HEK293 (cell line): ENCODE data around the gene MGST2.

Experiments
- CTCF ChIA-PET: fragments of 350-600 bp; formaldehyde crosslinking; extraction: SDS; loops from one replicate; lab custom pipeline; 2021; ENCODE audit warnings: antibody characterized with exemption; lab: Yijun Ruan, JAX
- POLR2A ChIA-PET: fragments of 300-600 bp; formaldehyde crosslinking; extraction: SDS; loops from one replicate; lab custom pipeline; 2020; ENCODE audit warnings: antibody characterized with exemption, inconsistent platforms; lab: Yijun Ruan, JAX
- H3K27ac ChIP-seq: fragments of 200-500 bp; sonication (Bioruptor generic); 2 replicates; pipeline ENCODE4 v1.5.1; 2014; ENCODE audit warnings: low read depth, low read length, control low read depth, inconsistent platforms; ENCODE audit errors: extremely low read depth
- H3K36me3 ChIP-seq, 2 experiments: fragments of 200-500 bp in 1 of 2; sonication (Bioruptor generic) in 1 of 2; 1 replicate in 1 of 2; 2 replicates in 1 of 2; pipeline ENCODE4 v1.5.1; 2014 to 2017; ENCODE audit warnings: inconsistent platforms in 2 of 2, low read length in 2 of 2; ENCODE audit not compliant: control insufficient read depth in 2 of 2, insufficient read depth in 1 of 2
- H3K4me1 ChIP-seq: fragments of 200-500 bp; sonication (Bioruptor generic); 2 replicates; pipeline ENCODE4 v1.5.1; 2014; ENCODE audit warnings: mild to moderate bottlenecking, low read length, inconsistent platforms; ENCODE audit not compliant: control insufficient read depth, insufficient read depth
- H3K4me3 ChIP-seq: 2 replicates; pipeline ENCODE4 v1.5.1; 2011; ENCODE audit warnings: low read depth, mild to moderate bottlenecking, control low read depth, low read length, moderate library complexity
- H3K9me3 ChIP-seq: fragments of 200-500 bp; sonication (Bioruptor generic); 2 replicates; pipeline ENCODE4 v1.5.1; 2014; ENCODE audit warnings: low read depth, low read length, inconsistent platforms; ENCODE audit not compliant: control insufficient read depth, insufficient read depth
- ATF2 ChIP-seq: fragments of 450-650 bp; formaldehyde crosslinking; IDR thresholded peaks from 2 replicates; pipeline ENCODE4 v1.5.1; 2016; ENCODE audit warnings: missing biosample characterization, missing genetic modification characterization, low read depth
- INSM2 ChIP-seq: fragments of 450-650 bp; formaldehyde crosslinking; IDR thresholded peaks from 2 replicates; pipeline ENCODE4 v1.5.1; 2016; ENCODE audit warnings: missing biosample characterization, missing genetic modification characterization
- KLF9 ChIP-seq: fragments of 450-650 bp; formaldehyde crosslinking; IDR thresholded peaks from 2 replicates; pipeline ENCODE4 v1.5.1; 2016; ENCODE audit warnings: missing biosample characterization, missing genetic modification characterization, low read depth
- PRDM1 ChIP-seq: fragments of 450-650 bp; formaldehyde crosslinking; IDR thresholded peaks from 2 replicates; pipeline ENCODE4; 2016; ENCODE audit warnings: missing biosample characterization, missing genetic modification characterization
- ZBTB1 ChIP-seq: fragments of 450-650 bp; formaldehyde crosslinking; IDR thresholded peaks from 2 replicates; pipeline ENCODE4 v1.5.1; 2016; ENCODE audit warnings: missing biosample characterization, missing genetic modification characterization
- ZBTB17 ChIP-seq: fragments of 450-650 bp; formaldehyde crosslinking; IDR thresholded peaks from 2 replicates; pipeline ENCODE4 v1.5.1; 2016; ENCODE audit warnings: missing biosample characterization, missing genetic modification characterization
- ZBTB48 ChIP-seq: fragments of 450-650 bp; formaldehyde crosslinking; IDR thresholded peaks from 2 replicates; pipeline ENCODE4 v1.5.1; 2016; ENCODE audit warnings: missing biosample characterization, missing genetic modification characterization
- ZNF121 ChIP-seq: fragments of 450-650 bp; formaldehyde crosslinking; IDR thresholded peaks from 2 replicates; pipeline ENCODE4 v1.5.1; 2016; ENCODE audit warnings: missing biosample characterization, missing genetic modification characterization
- ZNF148 ChIP-seq: fragments of 450-650 bp; formaldehyde crosslinking; IDR thresholded peaks from 2 replicates; pipeline ENCODE4 v1.5.0; 2017; ENCODE audit warnings: missing biosample characterization, missing genetic modification characterization, borderline replicate concordance
- ZNF223 ChIP-seq: fragments of 450-650 bp; formaldehyde crosslinking; IDR thresholded peaks from 2 replicates; pipeline ENCODE4 v1.5.1; 2016; ENCODE audit warnings: missing biosample characterization, missing genetic modification characterization
- ZNF26 ChIP-seq: fragments of 450-650 bp; formaldehyde crosslinking; IDR thresholded peaks from 2 replicates; pipeline ENCODE4 v1.5.1; 2016; ENCODE audit warnings: missing biosample characterization, missing genetic modification characterization
- ZNF354C ChIP-seq: fragments of 450-650 bp; formaldehyde crosslinking; IDR thresholded peaks from 2 replicates; pipeline ENCODE4 v1.5.1; 2016; ENCODE audit warnings: missing biosample characterization, missing genetic modification characterization, low read depth, borderline replicate concordance
- ZNF37A ChIP-seq: fragments of 450-650 bp; IDR thresholded peaks from 2 replicates; pipeline ENCODE4 v1.5.1; 2018; ENCODE audit warnings: missing biosample characterization, missing genetic modification characterization
- ZNF530 ChIP-seq: fragments of 450-650 bp; formaldehyde crosslinking; IDR thresholded peaks from 2 replicates; pipeline ENCODE4 v1.5.1; 2016; ENCODE audit warnings: low read depth, missing biosample characterization, missing genetic modification characterization
- ZNF555 ChIP-seq: fragments of 450-650 bp; formaldehyde crosslinking; conservative IDR thresholded peaks from 2 replicates; pipeline ENCODE4 v1.5.1; 2017; ENCODE audit warnings: missing biosample characterization, mild to moderate bottlenecking, missing genetic modification characterization, inconsistent platforms
- ZNF610 ChIP-seq: fragments of 450-650 bp; formaldehyde crosslinking; IDR thresholded peaks from 2 replicates; pipeline ENCODE4 v1.5.1; 2016; ENCODE audit warnings: missing biosample characterization, missing genetic modification characterization, borderline replicate concordance
- ZNF639 ChIP-seq: fragments of 450-650 bp; formaldehyde crosslinking; IDR thresholded peaks from 2 replicates; pipeline ENCODE4 v1.5.1; 2016; ENCODE audit warnings: missing biosample characterization, missing genetic modification characterization
- ZNF645 ChIP-seq: fragments of 450-650 bp; formaldehyde crosslinking; IDR thresholded peaks from 2 replicates; pipeline ENCODE4; 2016; ENCODE audit warnings: missing biosample characterization, missing genetic modification characterization
- ZNF664 ChIP-seq: fragments of 450-650 bp; formaldehyde crosslinking; IDR thresholded peaks from 2 replicates; pipeline ENCODE4 v1.5.1; 2016; ENCODE audit warnings: missing biosample characterization, missing genetic modification characterization
- ZNF704 ChIP-seq: fragments of 450-650 bp; formaldehyde crosslinking; IDR thresholded peaks from 2 replicates; pipeline ENCODE4 v1.5.1; 2016; ENCODE audit warnings: missing biosample characterization, missing genetic modification characterization
- ZNF791 ChIP-seq: fragments of 450-650 bp; formaldehyde crosslinking; IDR thresholded peaks from 2 replicates; pipeline ENCODE4 v1.5.1; 2016; ENCODE audit warnings: missing biosample characterization, missing genetic modification characterization
- ZXDB ChIP-seq: fragments of 450-650 bp; formaldehyde crosslinking; IDR thresholded peaks from 2 replicates; pipeline ENCODE4 v1.5.1; 2016; ENCODE audit warnings: missing biosample characterization, missing genetic modification characterization

The MGST2 gene

GRCh38 chr4:139736274-139736660, 70.6 kb downstream of the MGST2 start:
- no peak overlapping the region for H3K4me3 ChIP-seq
- H3K36me3 ChIP-seq: no peaks in the 10 kb centered on the region
- H3K27ac ChIP-seq: no peak overlapping the region
- no peaks in the 10 kb centered on the region for H3K9me3 ChIP-seq
- ChIA-PET CTCF (interaction anchor here (0.7 to 1.1 kb wide), 3 partner anchors 133 to 292 kb away, joined by 3 to 4 read pairs (median 3); no protein-coding TSS in a partner anchor), POLR2A (no interaction called here)
- TF ChIP-seq PRDM1 (tag by site-specific recombination): peak; percentile 60
- no peak for TF ChIP-seq ZNF121 (tag by site-specific recombination)
- no peak for TF ChIP-seq ZBTB48 (tag by site-specific recombination)
- peaks cover 5% of the 10 kb centered on the region; the same call in 1 of the 2 replicates for H3K4me1 ChIP-seq

- H3K9me3 ChIP-seq: no peaks in the 10 kb centered on the region
- CTCF ChIA-PET: interaction anchor here (0.7 to 1.1 kb wide), 3 partner anchors 133 to 292 kb away, joined by 3 to 4 read pairs (median 3); no protein-coding TSS in a partner anchor
- POLR2A ChIA-PET: no interaction called here
- peaks cover 5% of the 10 kb centered on the region; the same call in 1 of the 2 replicates for H3K4me1 ChIP-seq
- H3K36me3 ChIP-seq: no peaks in the 10 kb centered on the region
- no peak overlapping the region for H3K4me3 ChIP-seq
- H3K27ac ChIP-seq: no peak overlapping the region
- no peak for TF ChIP-seq ZNF555
- no peak for TF ChIP-seq ZBTB17 (tag by site-specific recombination)
- no peak for TF ChIP-seq ZXDB
- TF ChIP-seq ATF2: no peak
- TF ChIP-seq ZBTB1 (tag by site-specific recombination): no peak
- TF ChIP-seq ZNF148 (tag by site-specific recombination): no peak
- TF ChIP-seq ZNF704 (tag by site-specific recombination): no peak
- no peak for TF ChIP-seq INSM2 (tag by site-specific recombination)
- no peak for TF ChIP-seq ZNF223 (tag by site-specific recombination)
- no peak for TF ChIP-seq ZNF639 (tag by site-specific recombination)
- TF ChIP-seq ZNF26 (tag by site-specific recombination): no peak
- no peak for TF ChIP-seq KLF9 (tag by site-specific recombination)
- TF ChIP-seq ZNF354C (tag by site-specific recombination): no peak
- TF ChIP-seq ZNF37A: no peak
- TF ChIP-seq ZNF530 (tag by site-specific recombination): no peak
- no peak for TF ChIP-seq ZNF645 (tag by site-specific recombination)
- TF ChIP-seq ZNF610 (tag by site-specific recombination): no peak
- TF ChIP-seq ZNF791 (tag by site-specific recombination): no peak
- no peak for TF ChIP-seq ZNF664 (tag by site-specific recombination)
These were observed 71.0 kb downstream of the MGST2 start for GRCh38 chr4:139736661-139737060.
